CD4-positive, alpha-beta T cell treated with Interleukin-15 for 4 hours (primary cell): ENCODE data around the gene RFXANK.
A peak's percentile ranks its signal among the peaks of the same experiment; 100 is the strongest.
"Not testable (repeated sequence)": the region's sequence is repeated elsewhere in the genome, so short reads cannot be mapped to it uniquely, and the experiment has no call there.

Source experiments
- DNase-seq: peaks from one replicate; pipeline ENCODE4 v3.0.0-alpha.2; 2020; ENCODE audit warnings: low spot score

Gene RFXANK, protein sequence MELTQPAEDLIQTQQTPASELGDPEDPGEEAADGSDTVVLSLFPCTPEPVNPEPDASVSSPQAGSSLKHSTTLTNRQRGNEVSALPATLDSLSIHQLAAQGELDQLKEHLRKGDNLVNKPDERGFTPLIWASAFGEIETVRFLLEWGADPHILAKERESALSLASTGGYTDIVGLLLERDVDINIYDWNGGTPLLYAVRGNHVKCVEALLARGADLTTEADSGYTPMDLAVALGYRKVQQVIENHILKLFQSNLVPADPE

DNA sequence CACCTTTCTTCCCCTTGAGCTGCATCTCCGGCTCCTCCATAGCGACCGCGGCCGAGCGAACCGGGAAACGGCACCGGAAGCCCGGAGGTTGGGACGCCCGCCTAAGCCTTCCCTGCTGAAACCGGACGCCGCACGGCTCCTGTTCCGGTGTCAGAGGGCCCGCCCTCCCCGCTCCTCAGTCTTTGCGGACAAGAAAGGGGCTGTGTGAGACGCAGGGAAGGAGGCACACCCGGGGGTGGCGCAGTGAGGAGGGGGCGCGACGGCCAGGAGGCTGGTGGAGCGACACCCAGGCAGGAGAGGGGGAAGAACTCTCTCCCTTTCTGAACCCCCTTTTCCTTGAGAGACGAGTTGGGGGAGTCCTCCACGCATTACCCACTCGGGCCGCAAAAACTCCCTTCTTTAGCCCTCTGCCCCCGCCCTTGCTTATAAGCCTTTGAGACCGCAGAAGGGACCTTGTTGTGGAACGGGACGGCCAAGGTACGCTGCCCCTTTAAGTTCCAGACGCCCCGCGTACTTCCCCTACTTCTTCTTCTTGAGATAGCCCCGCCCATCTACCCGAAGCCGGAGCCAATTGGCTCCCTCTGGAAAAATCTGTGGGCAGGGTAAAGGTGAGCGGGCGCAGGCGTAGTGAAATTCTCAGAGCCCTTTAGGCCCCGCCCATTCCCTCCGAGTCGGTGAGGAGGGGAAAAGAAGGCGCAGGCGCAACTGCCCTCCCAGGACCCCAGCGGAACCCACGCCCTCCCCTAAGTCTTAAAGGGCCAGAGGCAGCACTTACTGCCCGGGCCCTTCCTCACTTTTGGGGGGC lies at the start of gene RFXANK, which contains the start of gene BORCS8:
TSS of gene RFXANK (plus strand) at position 181 of the 805 bp plus-strand sequence. CDS start 1,689 bp downstream, outside the sequence.
TSS of gene BORCS8 (minus strand) at position 75 of the 805 bp plus-strand sequence. CDS start at position 40, 35 bp downstream.
- DNase-seq, result peak; percentile 99

DNA sequence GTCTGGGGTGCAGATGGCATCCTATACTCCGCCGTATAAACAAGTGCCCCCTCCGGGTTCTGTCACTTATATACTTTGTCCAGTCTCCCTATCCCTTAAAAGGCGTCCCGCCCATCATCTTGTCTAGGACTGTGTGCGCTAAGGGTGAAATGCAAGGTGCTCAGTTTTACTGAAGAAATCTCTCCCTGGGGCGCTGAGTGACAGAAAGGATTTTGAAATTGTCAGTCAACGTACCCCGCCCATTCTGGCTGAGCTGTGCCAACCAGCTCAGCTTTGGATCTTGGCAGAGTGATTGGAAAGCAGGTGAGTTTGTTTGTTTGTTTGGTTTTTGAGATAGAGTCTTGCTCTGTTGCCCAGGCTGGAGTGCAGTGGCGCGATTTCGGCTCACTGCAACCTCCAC lies 49.7 kb upstream of the RFXANK start:
- no peak for DNase-seq

DNA sequence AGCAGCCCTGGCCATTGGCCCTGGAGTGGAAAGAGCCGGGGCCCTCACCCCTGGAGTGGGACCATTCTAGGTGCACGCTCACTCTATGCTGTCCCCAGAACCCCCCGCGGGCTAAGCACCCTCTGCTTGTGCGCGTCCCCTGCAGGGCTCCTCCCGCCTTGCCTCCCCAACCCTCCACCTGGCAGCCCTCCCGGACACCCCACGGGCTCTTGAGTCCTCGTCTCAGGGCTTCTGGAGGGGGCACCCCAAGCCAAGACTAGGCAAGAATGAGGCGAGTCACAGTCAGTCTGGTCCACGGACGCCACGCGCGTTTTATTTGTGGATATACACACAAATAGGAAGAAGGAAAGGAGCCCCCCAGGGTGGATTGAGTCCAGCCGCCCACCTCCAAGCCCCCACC lies 46.8 kb upstream of the RFXANK start:
- no peak for DNase-seq

DNA sequence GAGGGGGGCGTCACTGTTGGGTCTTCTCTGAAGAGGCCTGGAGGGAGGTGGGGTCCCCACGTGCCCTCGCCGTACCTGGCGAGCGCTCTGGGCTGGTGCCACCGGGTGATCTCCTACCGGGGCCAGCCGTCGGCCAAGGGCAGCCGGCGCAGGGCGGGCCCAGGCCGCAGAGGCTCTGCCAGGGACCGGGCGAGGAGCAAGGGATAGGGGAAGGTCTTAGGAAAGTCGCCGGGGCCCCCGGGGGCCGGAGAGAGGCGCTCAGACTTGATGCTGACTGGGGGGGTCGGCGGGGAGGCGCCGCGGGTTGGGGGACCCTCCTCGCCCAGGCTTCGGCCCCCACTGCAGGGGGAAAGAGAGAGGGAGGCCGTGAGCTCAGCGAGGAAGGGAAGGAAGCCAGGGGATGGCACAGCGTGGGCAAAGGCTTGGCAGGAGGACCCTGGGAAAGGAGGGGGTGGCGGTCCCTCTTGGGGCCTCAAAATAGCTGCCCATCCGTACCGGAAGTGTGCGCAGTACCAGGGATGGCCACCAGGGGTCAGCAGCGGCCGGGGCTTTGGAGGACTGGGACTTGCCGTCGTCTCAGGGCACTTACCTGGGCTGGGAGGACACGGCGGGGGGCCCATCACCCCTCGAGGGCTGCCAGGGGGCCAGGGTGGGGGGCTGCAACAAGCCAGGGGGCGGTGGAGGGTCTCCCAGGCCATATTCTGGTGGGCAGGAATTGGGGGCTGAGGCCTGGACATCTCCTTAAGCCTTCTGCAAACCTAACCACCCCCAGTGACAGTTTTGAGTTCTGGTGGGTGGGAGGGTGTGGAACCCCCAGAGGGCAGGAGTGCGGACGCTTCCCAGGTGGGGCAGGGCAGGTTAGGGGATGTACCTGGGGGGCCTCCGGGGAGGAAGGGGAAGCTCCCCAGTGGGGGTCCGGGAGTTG lies 46.1 kb upstream of the RFXANK start:
- DNase-seq, result peak; percentile 85

DNA sequence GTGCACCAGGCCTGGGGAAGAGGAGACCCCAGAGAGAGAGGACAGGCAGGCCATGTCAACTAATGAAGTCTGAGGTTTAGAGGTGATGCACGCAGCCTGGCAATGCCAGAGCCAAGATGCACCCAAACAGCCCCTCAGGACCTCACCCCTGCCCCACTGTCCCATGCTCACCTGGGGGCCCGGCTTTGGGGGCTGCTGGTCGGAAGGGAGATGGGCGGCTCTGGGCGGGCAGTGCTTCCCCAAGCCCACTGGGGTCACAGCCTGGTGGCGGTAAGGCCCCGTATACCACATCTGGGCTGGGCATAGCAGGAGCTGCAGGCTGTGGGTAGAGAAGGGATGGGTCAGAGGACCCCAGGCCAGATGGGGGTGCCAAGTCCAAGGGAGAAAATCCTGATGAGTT lies 45.2 kb upstream of the RFXANK start:
- DNase-seq, result no peak

DNA sequence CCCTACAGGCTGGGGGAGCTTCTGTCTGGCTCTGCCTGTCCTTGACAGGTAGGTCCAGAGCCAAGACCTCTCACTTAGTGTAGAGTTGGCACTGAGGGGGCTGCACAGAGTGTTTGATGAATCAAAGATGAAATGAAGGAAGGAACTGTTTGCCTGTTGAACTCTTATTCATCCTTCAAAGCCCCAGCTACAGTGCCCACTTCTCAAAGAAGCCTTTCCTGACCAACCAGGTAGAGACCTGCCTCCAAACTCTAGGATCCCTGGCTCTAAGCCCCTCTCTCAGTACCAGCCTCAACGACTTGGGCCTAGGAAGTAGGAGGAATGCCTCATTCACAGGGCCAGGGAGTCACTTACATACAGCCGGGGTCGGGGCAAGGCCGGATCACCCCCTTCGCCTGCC lies 44.7 kb upstream of the RFXANK start:
- DNase-seq, result no peak

DNA sequence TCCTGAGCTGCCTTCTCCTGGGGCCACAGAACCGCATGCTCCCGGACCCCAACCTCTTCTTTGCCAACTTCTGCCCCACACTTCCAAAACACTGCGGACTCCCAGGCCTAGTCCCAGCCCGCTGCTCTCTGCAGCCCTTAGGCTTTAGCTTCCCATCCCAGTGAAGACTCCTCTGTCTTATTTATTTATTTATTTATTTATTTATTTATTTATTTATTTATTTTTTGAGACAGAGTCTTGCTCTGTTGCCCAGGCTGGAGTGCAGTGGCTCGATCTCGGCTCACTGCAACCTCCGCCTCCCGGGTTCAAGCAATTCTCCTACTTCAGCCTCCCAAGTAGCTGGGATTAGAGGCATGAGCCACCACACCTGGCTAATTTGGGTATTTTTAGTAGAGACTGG lies 43.6 kb upstream of the RFXANK start:
- DNase-seq, result not testable (repeated sequence)

DNA sequence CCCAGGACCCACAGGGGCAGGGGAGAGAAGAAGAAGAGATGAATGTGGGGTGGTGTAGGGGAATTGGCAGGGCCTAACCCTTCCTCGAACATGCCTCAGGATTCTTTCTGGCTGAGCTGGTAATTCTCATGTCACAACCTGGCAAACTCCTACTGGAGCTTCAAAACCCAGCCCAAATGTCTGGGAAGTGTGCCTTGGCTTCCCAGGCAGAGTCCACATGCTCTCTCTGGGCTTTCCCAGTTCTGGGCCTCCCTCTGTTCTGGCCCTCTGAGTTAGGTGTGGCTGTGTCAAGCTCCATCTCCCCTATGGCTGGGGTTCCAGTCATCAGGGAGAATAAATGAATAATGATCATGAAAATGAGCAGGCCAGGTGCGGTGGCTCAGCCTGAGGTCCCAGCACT lies 42.6 kb upstream of the RFXANK start:
- DNase-seq, result no peak

DNA sequence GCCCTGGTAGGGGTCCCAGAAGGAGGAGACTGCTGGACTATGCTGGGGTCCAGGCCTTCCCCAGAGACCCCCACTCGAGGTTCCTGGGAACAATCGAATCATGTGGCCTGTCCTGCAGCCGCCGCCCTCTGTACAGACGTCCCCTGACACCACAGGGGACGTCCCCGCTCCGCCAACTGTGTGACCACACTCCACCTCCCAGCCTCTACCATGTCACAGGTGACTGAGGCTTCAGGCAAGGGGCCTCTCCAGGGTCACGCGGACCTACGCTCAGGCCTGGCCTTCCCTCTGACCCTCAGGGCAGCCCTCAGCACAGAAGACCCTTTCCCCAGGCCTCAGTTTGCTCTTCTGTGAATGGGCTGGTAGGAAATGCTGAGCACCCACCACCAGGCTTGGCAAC lies 40.6 kb upstream of the RFXANK start:
- DNase-seq, result no peak

DNA sequence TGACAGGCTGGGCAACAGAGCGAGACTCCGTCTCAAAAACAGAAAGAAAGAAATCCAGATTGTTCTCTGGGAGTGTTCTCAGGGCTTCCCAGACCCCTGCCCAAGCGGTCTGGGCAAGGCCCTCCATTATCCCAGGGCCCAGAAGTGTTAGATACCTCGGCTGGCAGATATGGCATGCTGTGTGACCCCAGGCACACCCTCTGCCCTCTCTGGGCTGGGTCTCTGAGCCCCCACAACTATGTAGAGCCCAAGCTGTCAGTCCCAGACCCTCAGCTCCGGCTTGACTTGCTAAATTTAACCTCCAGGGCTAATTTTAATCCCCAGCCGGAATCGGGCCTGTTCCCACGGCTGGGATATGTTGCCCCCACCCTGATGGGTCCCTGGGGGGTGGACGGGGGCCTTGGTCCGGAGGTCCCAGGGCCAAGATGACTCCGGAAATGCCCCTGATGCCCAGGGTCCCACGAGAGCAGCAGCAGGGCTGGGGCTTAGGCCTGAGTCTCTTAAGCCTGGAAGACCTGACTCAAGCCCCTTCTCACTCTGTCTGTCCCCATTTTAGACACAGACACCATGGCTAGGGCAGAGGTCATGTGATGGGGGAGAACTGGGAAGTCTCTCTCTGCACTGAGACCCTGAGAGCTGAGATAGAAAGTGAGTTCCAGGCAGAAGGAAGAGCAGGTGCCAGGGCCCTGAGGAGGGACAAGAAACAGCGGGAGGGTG lies 39.2 kb upstream of the RFXANK start:
- no peak for DNase-seq

DNA sequence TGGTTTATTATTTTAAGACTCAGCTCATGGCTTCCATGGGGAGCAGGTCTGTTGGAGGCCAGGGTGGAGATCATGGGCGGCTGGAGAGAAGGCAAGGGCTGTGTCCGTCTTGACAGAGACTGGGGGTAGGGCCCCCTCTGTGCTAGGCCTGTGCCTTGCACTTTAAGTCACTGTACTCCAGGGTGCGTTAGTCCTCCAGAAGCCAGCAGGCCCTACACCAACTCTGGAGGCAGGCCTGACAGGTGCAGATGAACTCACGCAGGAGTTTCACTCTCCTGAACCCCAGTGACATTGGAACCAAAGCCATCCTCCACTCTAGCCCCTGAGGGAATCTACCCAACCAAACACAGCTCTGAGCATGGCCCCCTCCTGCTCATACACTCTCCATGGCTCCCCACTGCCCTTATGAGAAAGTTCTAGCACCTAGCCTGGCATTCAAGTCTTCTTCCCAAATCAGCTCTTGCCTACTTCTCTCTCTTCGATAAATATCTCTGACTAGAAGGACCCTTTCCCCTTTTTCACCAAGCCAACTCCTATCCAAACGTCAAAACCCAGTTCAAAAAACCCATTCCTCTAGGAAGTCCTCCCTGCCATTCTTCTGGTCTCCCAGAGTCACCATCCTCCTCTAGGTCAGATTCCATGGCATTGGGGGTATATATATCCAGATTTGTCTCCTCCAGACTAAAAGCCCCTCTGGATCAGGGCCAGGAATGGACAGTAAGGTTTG lies 37.1 kb upstream of the RFXANK start:
- DNase-seq, result no peak

DNA sequence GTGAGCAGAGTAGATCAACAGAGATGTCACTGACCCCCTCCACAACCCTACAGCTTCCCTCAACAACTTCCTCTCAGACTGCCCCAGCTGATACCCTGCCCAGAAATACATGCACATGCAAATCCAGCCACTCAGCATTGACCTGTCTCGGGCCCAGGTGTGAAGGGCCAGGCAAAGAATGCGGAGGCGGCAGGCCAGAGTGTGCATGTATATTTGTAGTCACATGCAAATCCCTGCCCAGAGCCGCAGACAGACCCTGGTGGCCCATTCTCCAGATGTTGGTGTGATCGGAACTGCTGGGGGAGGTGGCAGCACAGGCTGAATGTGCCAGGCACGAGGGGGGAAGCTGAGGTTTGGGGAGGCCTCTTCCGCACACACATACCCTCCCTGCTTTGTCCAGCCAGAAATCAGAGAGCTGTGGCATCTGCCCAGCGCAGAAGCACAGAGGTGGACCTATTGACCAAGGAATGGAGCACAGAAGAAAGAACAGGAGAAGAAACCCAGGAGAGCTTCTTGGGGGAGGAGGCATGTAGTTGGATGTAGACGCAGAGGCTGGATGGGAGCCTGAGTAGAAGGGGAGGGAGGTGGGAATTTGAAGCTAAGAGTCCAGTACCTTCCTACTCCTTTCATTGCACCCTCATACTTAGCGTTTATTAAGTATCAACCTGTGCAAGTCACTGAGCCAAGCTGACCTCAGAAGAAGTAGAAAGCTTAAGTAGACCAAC lies 36.4 kb upstream of the RFXANK start:
- no peak for DNase-seq

DNA sequence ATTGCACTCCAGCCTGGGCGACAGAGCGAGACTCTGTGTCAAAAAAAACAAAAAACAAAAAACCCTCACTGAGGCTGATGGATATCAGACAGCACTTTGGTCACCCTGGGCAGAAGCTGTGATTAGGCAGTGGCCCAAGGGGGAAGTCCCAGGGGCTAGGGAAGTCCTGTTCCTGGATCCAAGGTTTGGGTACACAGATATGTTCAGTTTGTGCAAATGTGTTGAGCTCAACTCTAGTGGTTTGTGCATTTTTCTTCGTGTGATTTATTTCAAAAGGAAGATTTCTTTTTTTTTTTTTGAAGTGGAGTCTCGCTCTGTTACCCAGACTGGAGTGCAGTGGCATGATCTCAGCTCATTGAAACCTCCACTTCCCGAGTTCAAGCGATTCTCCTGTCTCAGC lies 34.2 kb upstream of the RFXANK start:
- no peak for DNase-seq

DNA sequence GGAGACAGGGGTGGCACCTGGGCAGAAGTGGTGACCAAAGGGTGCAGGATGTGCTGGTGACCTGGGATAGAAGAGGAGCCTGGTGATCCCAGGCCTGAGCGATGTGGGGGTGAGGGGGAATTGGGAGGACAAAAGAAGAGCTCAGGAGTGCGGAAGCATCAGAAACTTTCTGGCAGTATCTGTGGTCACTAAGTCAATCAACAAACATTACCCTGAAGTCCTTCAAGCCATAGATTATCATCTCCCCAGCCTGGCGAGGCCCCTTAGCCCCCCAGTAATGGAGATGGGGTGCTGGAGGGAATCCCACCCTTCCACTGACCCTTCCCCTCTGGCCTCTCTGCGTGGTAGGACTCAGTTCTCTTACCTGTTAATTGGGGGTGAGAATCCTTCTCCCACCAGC lies 32.5 kb upstream of the RFXANK start:
- DNase-seq, result no peak

DNA sequence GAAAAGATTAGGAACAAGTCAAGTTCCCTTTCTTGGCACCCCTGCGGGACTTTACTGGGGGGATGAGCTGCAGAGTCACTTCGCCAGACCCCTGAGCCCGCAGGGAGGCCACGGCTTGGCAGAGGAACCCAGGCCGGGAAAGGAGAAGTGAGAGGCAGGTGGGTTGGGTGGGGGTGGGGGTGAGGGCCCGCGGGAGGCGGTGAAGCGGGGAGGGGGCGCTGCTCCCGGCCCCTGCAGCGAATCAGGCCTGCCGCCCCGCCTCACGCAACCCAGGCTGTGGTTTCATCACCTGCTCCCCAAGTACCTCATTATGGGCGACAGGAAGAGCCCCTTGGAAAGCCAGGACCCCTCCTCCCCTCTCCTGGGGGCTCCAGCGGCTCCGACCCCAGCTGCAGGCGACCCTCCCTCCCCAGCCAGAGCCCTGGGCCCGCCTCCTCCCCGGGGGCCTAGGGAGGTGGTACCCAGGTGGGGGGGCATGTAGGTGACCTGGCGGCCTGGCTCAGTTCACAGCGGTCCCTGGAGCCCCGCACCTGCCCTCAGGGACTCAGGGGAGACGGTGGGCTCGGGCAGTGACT lies 31.5 kb upstream of the RFXANK start:
- no peak for DNase-seq

DNA sequence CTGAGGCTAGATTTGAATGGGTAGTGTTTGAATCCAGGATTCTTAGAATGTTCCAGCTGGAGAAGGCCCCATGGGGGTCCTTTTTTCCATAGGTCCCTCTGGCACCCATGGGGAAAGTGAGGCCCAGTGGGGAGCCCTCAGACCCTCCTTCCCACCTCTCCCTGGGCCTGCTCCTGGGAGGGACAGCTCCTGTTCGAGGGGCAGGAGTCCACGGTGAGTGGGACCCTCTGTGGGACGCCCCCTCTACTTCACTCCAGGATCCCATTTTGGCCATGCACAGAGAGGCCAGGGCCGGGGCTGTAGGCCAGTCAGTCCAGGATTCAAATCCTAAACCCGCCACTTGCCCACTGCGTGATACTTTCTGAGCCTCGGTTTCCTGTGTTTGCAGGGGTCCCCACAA lies 29.6 kb upstream of the RFXANK start:
- DNase-seq, result no peak

DNA sequence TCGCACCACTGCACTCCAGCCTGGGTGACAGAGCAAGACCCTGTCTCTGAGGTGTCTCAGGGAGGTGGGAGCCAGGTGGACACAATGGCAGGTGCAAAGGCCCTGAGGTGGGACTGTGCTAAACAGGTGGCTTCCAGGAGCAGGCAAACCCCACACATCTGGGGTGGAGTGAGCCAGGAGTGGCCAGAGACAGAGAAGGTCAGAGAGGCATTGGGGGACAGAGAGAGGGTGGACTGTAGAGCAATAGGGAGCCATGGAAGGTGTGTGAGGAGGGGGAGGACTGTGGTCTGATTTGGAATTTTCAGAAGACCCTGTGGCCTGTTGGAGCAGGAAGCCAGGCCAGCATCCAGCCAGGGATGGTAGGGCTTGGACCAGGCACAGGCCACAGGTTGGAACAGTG lies 26.7 kb upstream of the RFXANK start:
- DNase-seq, result no peak

DNA sequence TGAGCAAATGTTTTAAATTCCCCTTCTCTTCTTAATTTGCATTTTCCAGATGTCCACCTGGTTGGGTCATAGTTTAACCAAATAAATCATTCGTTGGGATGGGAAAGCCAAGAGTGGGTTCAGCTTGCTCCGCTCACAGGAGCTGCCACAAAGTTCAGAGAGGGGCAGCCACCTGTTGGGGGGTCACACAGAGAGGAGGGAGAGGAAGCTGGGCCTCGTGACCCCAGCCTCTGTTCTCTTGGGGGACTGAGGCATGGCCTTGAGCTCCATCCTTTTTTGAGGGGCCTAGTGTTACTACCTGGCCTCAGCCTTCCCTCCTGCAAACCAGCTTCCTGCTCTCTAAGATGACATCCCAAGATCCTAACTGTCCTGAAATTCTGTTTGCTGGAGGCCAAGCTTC lies 24.4 kb upstream of the RFXANK start:
- no peak for DNase-seq

DNA sequence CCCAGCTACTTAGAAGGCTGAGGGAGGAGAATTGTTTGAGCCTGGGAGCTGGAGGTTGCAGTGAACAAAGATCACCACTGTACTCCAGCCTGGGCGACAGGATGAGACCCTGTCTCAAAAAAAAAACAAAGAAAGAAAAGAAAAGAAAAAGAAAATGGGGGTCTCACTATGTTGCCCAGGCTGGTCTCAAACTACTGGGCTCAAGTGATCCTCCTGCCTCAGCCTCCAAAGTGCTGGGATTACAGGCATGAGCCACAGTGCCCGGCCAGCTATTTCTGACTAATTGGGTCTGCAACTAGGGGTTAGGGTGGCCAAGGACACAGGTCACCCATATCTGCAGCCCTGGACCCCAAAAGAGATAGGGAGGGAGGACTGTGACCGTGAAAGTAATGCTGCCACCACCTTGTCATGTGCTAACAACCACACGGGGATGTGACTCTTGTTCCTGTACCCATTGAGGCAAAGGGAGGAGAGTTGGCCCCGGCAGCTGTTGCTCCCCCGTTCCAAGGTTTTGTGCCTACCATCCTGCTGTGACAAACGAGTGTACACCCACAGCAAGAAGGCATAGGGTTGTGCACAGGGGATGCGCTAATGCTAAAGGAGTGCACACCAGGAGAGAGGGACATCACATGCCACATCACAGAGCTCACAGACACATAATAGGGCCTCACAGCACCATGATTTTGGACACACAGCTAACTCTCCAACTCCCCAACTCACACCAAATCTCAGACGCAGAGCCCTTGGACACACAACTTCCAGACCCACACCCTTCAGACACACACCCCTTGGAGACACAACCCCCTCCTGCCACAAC lies 22.6 kb upstream of the RFXANK start:
- no peak for DNase-seq
